Measurements from ENCODE around the gene KHK. TPM values are rescaled to one million over a fixed set of nuclear protein-coding genes. Genes with fewer than 3 reads are reported as not detected.
"Not testable (repeated sequence)": the region's sequence is repeated elsewhere in the genome, so short reads cannot be mapped to it uniquely, and the experiment has no call there.

KHK gene
- total RNA-seq, 1 donor, result 0.52 TPM

DNA sequence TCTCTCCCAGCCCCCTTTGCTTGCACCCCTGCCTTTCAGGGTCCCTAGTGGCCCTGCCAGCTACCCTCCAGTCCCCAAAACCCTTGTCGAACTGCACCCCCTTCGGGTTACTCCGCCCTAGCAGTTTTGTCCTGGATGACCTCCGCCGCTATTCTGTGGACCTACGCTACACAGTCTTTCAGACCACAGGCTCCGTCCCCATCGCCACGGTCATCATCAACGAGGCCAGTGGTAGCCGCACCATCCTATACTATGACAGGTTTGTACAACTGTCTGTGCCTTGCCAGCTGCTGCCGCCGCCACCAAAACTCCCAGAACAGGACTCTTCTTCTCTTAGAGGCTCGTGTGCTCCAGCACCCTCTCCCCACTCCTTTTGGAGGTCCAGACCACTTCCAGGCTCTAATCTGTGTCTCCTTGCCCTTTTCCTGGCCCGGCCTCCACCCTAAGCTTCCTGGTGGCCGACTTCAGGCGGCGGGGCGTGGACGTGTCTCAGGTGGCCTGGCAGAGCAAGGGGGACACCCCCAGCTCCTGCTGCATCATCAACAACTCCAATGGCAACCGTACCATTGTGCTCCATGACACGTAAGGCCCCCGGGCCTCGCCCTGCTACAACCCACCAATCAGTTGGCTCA lies 7.9 kb downstream of the KHK start:
- Histone ChIP-seq H3K9me3 (ENCODE audit: low read depth, low read length) (no peaks in the 10 kb centered on the region), H3K27me3 (ENCODE audit: insufficient read depth, low read length) (no peaks in the 10 kb centered on the region), H3K4me1 (ENCODE audit: insufficient read depth, low read length) (peaks cover 20% of the 10 kb centered on the region), H3K4me3 (ENCODE audit: low read length) (no peak overlapping the region)

DNA sequence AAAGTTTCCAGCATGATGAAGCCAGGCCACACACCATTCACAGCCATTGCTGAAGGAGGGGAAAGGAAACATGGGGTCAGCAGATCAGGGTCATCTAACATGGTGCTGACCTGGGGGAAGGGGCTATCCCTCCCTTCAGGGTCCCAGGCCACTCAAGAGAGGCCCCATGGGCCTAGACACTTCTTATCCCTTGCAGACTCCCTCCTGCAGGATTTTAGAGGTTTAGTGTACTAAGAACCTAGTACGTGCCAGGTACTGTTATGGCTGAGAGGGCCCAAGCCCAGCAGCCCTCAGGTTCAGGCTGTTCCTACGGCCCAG lies 8.8 kb downstream of the KHK start:
- Histone ChIP-seq H3K27me3 (ENCODE audit: insufficient read depth, low read length) (no peaks in the 10 kb centered on the region), H3K9me3 (ENCODE audit: low read depth, low read length) (no peaks in the 10 kb centered on the region), H3K4me1 (ENCODE audit: insufficient read depth, low read length) (peaks cover 20% of the 10 kb centered on the region)

GRCh38 chr2:27095745-27096651 lies 9.4 kb downstream of the KHK start:
- no peaks in the 10 kb centered on the region for H3K27me3 ChIP-seq (ENCODE audit: insufficient read depth, low read length)
- H3K4me1 ChIP-seq (ENCODE audit: insufficient read depth, low read length), result peaks cover 20% of the 10 kb centered on the region
- peak overlapping the region; percentile 11 for H3K4me3 ChIP-seq (ENCODE audit: low read length)
- no peaks in the 10 kb centered on the region for H3K9me3 ChIP-seq (ENCODE audit: low read depth, low read length)

More for the DNA sequence above, 8.8 kb downstream of the KHK start:
- H3K4me3 ChIP-seq (ENCODE audit: low read length), result no peak overlapping the region

- H3K4me3 ChIP-seq (ENCODE audit: low read length), result no peak overlapping the region
- H3K4me1 ChIP-seq (ENCODE audit: insufficient read depth, low read length), result peaks cover 20% of the 10 kb centered on the region
- no peaks in the 10 kb centered on the region for H3K9me3 ChIP-seq (ENCODE audit: low read depth, low read length)
- H3K27me3 ChIP-seq (ENCODE audit: insufficient read depth, low read length), result no peaks in the 10 kb centered on the region
Observed at GRCh38 chr2:27096748-27097297, 10.3 kb downstream of the KHK start.

GRCh38 chr2:27097341-27097740 lies 10.8 kb downstream of the KHK start:
- H3K4me3 ChIP-seq (ENCODE audit: low read length), result no peak overlapping the region
- H3K27me3 ChIP-seq (ENCODE audit: insufficient read depth, low read length), result no peaks in the 10 kb centered on the region

GRCh38 chr2:27099334-27099955 lies 12.9 kb downstream of the KHK start:
- Histone ChIP-seq H3K9me3 (ENCODE audit: low read depth, low read length) (no peaks in the 10 kb centered on the region), H3K4me1 (ENCODE audit: insufficient read depth, low read length) (peaks cover 20% of the 10 kb centered on the region), H3K27me3 (ENCODE audit: insufficient read depth, low read length) (no peaks in the 10 kb centered on the region), H3K4me3 (ENCODE audit: low read length) (no peak overlapping the region)

More at GRCh38 chr2:27097341-27097740, 10.8 kb downstream of the KHK start:
- H3K9me3 ChIP-seq (ENCODE audit: low read depth, low read length), result no peaks in the 10 kb centered on the region
- peaks cover 20% of the 10 kb centered on the region for H3K4me1 ChIP-seq (ENCODE audit: insufficient read depth, low read length)

DNA sequence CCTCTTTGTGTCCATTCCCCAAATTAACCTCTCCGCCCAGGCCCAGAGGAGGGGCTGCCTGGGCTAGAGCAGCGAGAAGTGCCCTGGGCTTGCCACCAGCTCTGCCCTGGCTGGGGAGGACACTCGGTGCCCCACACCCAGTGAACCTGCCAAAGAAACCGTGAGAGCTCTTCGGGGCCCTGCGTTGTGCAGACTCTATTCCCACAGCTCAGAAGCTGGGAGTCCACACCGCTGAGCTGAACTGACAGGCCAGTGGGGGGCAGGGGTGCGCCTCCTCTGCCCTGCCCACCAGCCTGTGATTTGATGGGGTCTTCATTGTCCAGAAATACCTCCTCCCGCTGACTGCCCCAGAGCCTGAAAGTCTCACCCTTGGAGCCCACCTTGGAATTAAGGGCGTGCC lies 13.5 kb downstream of the KHK start:
- Histone ChIP-seq H3K27me3 (ENCODE audit: insufficient read depth, low read length) (no peaks in the 10 kb centered on the region), H3K4me1 (ENCODE audit: insufficient read depth, low read length) (peaks cover 20% of the 10 kb centered on the region), H3K4me3 (ENCODE audit: low read length) (no peak overlapping the region), H3K9me3 (ENCODE audit: low read depth, low read length) (no peaks in the 10 kb centered on the region)

DNA sequence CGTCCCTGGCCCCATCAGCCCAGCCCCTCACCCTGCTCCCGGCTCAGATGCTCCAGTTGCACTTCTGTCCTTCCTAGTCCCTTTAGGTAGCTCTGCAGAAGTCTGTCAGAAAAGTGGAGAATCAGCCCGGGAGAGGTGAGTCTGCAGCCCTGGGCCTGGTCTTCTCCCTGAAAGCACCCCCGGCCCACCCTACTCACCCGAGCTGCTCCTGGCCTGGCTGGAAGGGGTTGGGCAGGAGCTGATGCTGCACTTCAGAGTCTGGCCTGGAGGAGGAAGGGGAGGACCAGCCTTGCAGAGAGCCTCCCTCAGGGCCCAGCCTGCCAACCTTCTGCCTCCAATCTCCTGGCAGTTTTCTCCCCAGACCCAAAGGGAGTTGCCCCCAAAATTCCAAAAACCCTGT lies 15.8 kb downstream of the KHK start:
- Histone ChIP-seq H3K4me1 (ENCODE audit: insufficient read depth, low read length) (peaks cover 2% of the 10 kb centered on the region), H3K4me3 (ENCODE audit: low read length) (no peak overlapping the region), H3K27me3 (ENCODE audit: insufficient read depth, low read length) (no peaks in the 10 kb centered on the region), H3K9me3 (ENCODE audit: low read depth, low read length) (no peaks in the 10 kb centered on the region)

- Histone ChIP-seq H3K9me3 (ENCODE audit: low read depth, low read length) (no peaks in the 10 kb centered on the region), H3K4me1 (ENCODE audit: insufficient read depth, low read length) (no peaks in the 10 kb centered on the region), H3K27me3 (ENCODE audit: insufficient read depth, low read length) (no peaks in the 10 kb centered on the region), H3K4me3 (ENCODE audit: low read length) (no peak overlapping the region)
Observed at GRCh38 chr2:27105981-27106380, 19.4 kb downstream of the KHK start.

DNA sequence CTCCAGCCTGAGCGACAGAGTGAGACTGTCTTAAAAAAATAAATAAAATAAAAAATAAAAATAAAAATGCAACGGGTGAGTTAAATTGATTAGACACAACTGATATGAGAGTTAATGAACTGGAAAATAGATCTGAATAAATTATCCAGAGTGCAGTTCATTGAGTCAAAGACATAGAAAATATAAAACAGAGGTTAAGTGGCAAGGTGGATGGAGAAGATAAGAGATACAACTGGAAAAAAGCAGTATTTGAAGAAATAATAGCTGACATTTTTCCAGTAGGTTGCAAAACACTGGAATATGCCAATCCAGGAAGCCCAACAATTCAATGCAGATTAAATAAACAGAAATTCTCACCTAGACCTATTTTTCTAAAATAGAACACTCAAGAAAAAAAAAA lies 21.6 kb downstream of the KHK start:
- Histone ChIP-seq H3K4me3 (ENCODE audit: low read length) (no peak overlapping the region), H3K9me3 (ENCODE audit: low read depth, low read length) (no peaks in the 10 kb centered on the region), H3K27me3 (ENCODE audit: insufficient read depth, low read length) (no peaks in the 10 kb centered on the region), H3K4me1 (ENCODE audit: insufficient read depth, low read length) (no peaks in the 10 kb centered on the region)

DNA sequence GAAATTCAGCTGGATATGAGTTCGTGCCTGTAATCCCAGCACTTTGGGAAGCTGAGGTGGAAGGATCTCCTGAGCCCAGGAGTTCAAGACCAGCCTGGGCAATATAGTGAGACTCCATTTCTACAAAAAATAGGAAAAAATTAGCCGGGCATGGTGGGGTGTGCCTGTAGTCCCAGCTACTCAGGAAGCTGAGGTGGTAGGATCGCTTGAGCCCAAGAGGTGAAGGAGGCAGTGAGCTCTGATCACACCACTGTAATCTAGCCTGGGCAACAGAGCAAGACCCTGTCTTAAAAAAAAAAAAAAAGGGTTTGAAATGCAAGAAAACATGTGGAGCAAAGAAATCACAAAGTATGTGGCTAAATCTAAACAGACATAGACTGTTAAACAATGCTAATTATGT lies 22.5 kb downstream of the KHK start:
- H3K9me3 ChIP-seq (ENCODE audit: low read depth, low read length), result no peaks in the 10 kb centered on the region
- no peaks in the 10 kb centered on the region for H3K27me3 ChIP-seq (ENCODE audit: insufficient read depth, low read length)
- H3K4me1 ChIP-seq (ENCODE audit: insufficient read depth, low read length), result no peaks in the 10 kb centered on the region
- H3K4me3 ChIP-seq (ENCODE audit: low read length), result no peak overlapping the region

DNA sequence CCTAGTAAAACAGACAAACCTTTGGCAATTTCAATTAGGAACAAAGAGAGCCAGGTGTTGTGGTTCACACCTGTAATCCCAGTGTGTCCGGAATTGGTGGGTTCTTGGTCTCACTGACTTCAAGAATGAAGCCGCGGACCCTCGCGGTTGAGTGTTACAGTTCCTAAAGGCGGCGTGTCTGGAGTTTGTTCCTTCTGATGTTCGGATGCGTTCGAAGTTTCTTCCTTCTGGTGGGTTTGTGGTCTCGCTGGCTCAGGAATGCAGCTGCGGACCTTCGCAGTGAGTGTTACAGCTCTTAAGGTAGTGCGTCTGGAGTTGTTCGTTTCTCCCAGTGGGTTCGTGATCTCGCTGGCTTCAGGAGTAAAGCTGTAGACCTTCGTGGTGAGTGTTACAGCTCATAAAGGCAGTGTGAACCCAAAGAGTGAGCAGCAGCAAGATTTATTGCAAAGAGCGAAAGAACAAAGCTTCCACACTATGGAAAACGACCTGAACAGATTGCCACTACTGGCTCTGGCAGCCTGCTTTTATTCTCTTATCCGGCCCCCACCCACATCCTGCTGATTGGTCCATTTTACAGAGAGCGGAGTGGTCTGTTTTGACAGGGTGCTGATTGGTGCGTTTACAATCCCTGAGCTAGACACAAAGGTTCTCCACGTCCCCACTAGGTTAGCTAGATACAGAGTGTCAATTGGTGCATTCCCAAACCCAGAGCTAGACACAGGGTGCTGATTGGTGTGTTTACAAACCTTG lies 24.2 kb downstream of the KHK start:
- H3K4me1 ChIP-seq (ENCODE audit: insufficient read depth, low read length); H3K27me3 ChIP-seq (ENCODE audit: insufficient read depth, low read length); H3K4me3 ChIP-seq (ENCODE audit: low read length); H3K9me3 ChIP-seq (ENCODE audit: low read depth, low read length): not testable (repeated sequence)

DNA sequence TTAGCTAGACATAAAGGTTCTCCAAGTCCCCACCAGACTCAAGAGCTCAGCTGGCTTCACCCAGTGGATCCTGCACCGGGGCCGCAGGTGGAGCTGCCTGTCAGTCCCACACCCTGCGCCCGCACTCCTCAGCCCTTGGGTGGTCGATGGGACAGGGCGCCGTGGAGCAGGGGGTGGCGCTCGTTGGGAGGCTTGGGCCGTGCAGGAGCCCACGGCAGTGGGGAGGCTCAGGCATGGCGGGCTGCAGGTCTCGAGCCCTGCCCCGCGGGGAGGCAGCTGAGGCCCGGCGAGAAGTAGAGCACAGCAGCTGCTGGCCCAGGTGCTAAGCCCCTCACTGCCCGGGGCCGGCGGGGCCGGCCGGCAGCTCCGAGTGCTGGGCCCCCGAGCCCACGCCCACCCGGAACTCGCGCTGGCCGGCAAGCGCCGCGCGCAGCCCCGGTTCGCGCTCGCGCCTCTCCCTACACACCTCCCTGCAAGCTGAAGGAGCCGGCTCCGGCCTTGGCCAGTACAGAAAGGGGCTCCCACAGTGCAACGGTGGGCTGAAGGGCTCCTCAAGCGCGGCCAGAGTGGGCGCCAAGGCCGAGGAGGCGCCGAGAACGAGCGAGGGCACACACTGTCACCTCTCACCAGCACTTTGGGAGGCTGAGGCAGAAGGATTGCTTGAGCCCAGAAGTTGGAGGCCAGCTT lies 25.0 kb downstream of the KHK start:
- H3K27me3 ChIP-seq (ENCODE audit: insufficient read depth, low read length); H3K4me3 ChIP-seq (ENCODE audit: low read length); H3K9me3 ChIP-seq (ENCODE audit: low read depth, low read length); H3K4me1 ChIP-seq (ENCODE audit: insufficient read depth, low read length): not testable (repeated sequence)

DNA sequence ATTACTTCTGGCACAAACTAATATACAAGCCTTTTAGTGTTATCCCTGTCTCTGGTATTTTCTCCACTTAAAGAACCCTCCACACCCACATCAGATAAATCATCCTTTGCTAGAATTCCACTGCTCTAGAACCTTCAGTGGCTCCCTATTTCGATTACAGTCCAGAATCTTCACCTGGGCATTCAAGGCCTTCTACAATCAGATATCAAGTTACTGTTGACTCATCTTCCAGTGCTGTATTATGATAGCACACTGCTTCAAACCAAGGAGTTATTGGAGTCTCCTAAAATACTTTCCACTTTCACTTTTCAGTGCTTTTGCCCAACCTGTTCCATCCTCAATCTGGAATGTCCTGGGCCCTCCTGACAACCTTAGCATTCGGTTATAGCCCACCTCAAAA lies 28.9 kb downstream of the KHK start:
- no peaks in the 10 kb centered on the region for H3K9me3 ChIP-seq (ENCODE audit: low read depth, low read length)
- peaks cover 12% of the 10 kb centered on the region for H3K4me1 ChIP-seq (ENCODE audit: insufficient read depth, low read length)
- H3K4me3 ChIP-seq (ENCODE audit: low read length), result no peak overlapping the region
- H3K27me3 ChIP-seq (ENCODE audit: insufficient read depth, low read length), result peaks cover 20% of the 10 kb centered on the region
